Liver (tissue), 9 donors: ENCODE data around the gene RIC1. TPM values are rescaled to one million over a fixed set of nuclear protein-coding genes. Genes with fewer than 3 reads are reported as not detected.

Experiments
- DNase-seq: peaks from one replicate; pipeline ENCODE4 v3.0.0-alpha.2; 2017; ENCODE audit warnings: low spot score
- H3K27ac ChIP-seq, 2 donors: one replicate each; pipeline ENCODE4 v1.7.0; 2013; ENCODE audit warnings: inconsistent platforms in 2 of 2, low read length in 2 of 2, control low read depth in 1 of 2, low read depth in 1 of 2, mild to moderate bottlenecking in 1 of 2
- H3K27me3 ChIP-seq, 4 donors: one replicate each; pipeline versions ENCODE4 v1.6.1 to v1.7.0; 2013; ENCODE audit warnings: low read length in 3 of 4, inconsistent platforms in 1 of 4, mild to moderate bottlenecking in 1 of 4, moderate library complexity in 1 of 4; ENCODE audit not compliant: control insufficient read depth in 4 of 4, insufficient read depth in 4 of 4
- H3K36me3 ChIP-seq, 4 donors: one replicate each; pipeline versions ENCODE4 v1.6.1 to v1.7.0; 2013; ENCODE audit warnings: low read length in 3 of 4, mild to moderate bottlenecking in 3 of 4, low read depth in 1 of 4, moderate library complexity in 1 of 4; ENCODE audit not compliant: control insufficient read depth in 4 of 4, insufficient read depth in 3 of 4
- H3K4me1 ChIP-seq, 4 donors: one replicate each; pipeline versions ENCODE4 v1.6.1 to v1.7.0; 2013; ENCODE audit warnings: low read length in 3 of 4, mild to moderate bottlenecking in 3 of 4, moderate library complexity in 1 of 4; ENCODE audit not compliant: control insufficient read depth in 4 of 4, insufficient read depth in 4 of 4
- H3K4me3 ChIP-seq, 3 donors: one replicate each; pipeline versions ENCODE4 v1.6.1 to v1.7.0; 2013; ENCODE audit warnings: low read length in 3 of 3, control low read depth in 1 of 3, low read depth in 1 of 3, mild to moderate bottlenecking in 1 of 3
- H3K9ac ChIP-seq, 2 donors: one replicate each; pipeline ENCODE4 v1.7.0; 2013; ENCODE audit warnings: low read length in 2 of 2, mild to moderate bottlenecking in 2 of 2, moderate library complexity in 2 of 2, control low read depth in 1 of 2, low read depth in 1 of 2
- H3K9me3 ChIP-seq, 4 donors: one replicate each; pipeline versions ENCODE4 v1.6.1 to v1.7.0; 2013; ENCODE audit warnings: low read length in 3 of 4; ENCODE audit not compliant: control insufficient read depth in 4 of 4
- CTCF ChIP-seq: fragments of 150-350 bp; IDR thresholded peaks from 2 replicates; pipeline ENCODE4 v1.5.1; 2017; ENCODE audit warnings: improper control_type of control experiment, low read depth, low read length; ENCODE audit not compliant: missing input control
- EGR1 ChIP-seq, 2 donors: IDR thresholded peaks; 2 replicates each; pipeline ENCODE4 v1.6.1; 2016 to 2018; ENCODE audit warnings: antibody characterized with exemption in 2 of 2, low read depth in 2 of 2
- FOXA1 ChIP-seq: IDR thresholded peaks from 2 replicates; pipeline ENCODE4 v1.6.1; 2016; ENCODE audit warnings: antibody characterized with exemption
- FOXA2 ChIP-seq: IDR thresholded peaks from 2 replicates; pipeline ENCODE4 v1.6.1; 2016; ENCODE audit warnings: antibody characterized with exemption
- GABPA ChIP-seq, 2 donors: IDR thresholded peaks in 1 of 2; conservative IDR thresholded peaks in 1 of 2; 2 replicates each; pipeline ENCODE4 v1.6.1; 2016; ENCODE audit warnings: antibody characterized with exemption in 2 of 2, mild to moderate bottlenecking in 1 of 2, moderate library complexity in 1 of 2
- HNF4A ChIP-seq, 2 donors: conservative IDR thresholded peaks; 2 replicates each; pipeline ENCODE4 v1.6.1; 2016; ENCODE audit warnings: antibody characterized with exemption in 2 of 2, mild to moderate bottlenecking in 2 of 2
- HNF4G ChIP-seq: IDR thresholded peaks from 2 replicates; pipeline ENCODE4 v1.6.1; 2016; ENCODE audit warnings: antibody characterized with exemption
- JUND ChIP-seq, 2 donors: IDR thresholded peaks; 2 replicates each; pipeline ENCODE4 v1.6.1; 2016; ENCODE audit warnings: antibody characterized with exemption in 2 of 2
- NR2F2 ChIP-seq: IDR thresholded peaks from 2 replicates; pipeline ENCODE4 v1.6.1; 2016; ENCODE audit warnings: antibody characterized with exemption
- RAD21 ChIP-seq, 2 donors: IDR thresholded peaks; 2 replicates each; pipeline ENCODE4 v1.6.1; 2016; ENCODE audit warnings: antibody characterized with exemption in 2 of 2, mild to moderate bottlenecking in 2 of 2
- RXRA ChIP-seq, 2 donors: IDR thresholded peaks; 2 replicates each; pipeline ENCODE4 v1.6.1; 2017 to 2018; ENCODE audit warnings: antibody characterized with exemption in 2 of 2, mild to moderate bottlenecking in 1 of 2
- SP1 ChIP-seq: IDR thresholded peaks from 2 replicates; pipeline ENCODE4 v1.6.1; 2018; ENCODE audit warnings: antibody characterized with exemption, mild to moderate bottlenecking
- TAF1 ChIP-seq: conservative IDR thresholded peaks from 2 replicates; pipeline ENCODE4 v1.6.1; 2016; ENCODE audit warnings: antibody characterized with exemption, mild to moderate bottlenecking
- YY1 ChIP-seq: IDR thresholded peaks from 2 replicates; pipeline ENCODE4 v1.6.1; 2016; ENCODE audit warnings: antibody characterized with exemption, mild to moderate bottlenecking
- ZBTB33 ChIP-seq: IDR thresholded peaks from 2 replicates; pipeline ENCODE4 v1.6.1; 2016; ENCODE audit warnings: antibody characterized with exemption
- WGBS: extraction: QIAGEN DNeasy Blood & Tissue Kit; methylation state at CpG from one replicate; pipeline ENCODE4 v1.1.7; 2013; 5-methylcytosine and 5-hydroxymethylcytosine counted together
- polyA plus RNA-seq, 2 donors: library from polyadenylated mRNA; stranded (reverse) in 1 of 2; unstranded in 1 of 2; fragments of 200-250 nt in 1 of 2; fragments of >200 nt in 1 of 2; fragmentation: Nextera tagmentation in 1 of 2; extraction: Ambion mirVana in 1 of 2; gene quantifications; one replicate each; pipeline versions ENCODE4 v1.2.1 to v1.2.3, GENCODE V29; 2013 to 2015
- total RNA-seq, 2 donors: library from RNA; depleted of rRNA; stranded (reverse); fragments of >200 nt; gene quantifications; one replicate each; pipeline ENCODE4 v1.2.3, GENCODE V29; 2014
- TF ChIP-seq, protein P1 (sequence below): IDR thresholded peaks from 2 replicates; pipeline ENCODE4 v1.6.1; 2016; ENCODE audit warnings: antibody characterized with exemption, mild to moderate bottlenecking
- TF ChIP-seq, protein P2 (sequence below): IDR thresholded peaks from 2 replicates; pipeline ENCODE4 v1.6.1; 2016; ENCODE audit warnings: antibody characterized with exemption
- TF ChIP-seq, protein P3 (sequence below): IDR thresholded peaks from 2 replicates; pipeline ENCODE4 v1.6.1; 2016; ENCODE audit warnings: antibody characterized with exemption
- donor health status: healthy.
- donor health status: healthy.
- donor health status: healthy.
- donor health status: healthy.
- donor health status: healthy.

Gene RIC1
- total and polyA plus RNA-seq, 4 donors, result 4.1 to 25.8 (median 9.8) TPM

GRCh38 chr9:5614985-5615384, 13.9 kb upstream of the RIC1 start:
- H3K9me3 ChIP-seq, result no peaks in the 10 kb centered on the region
- no peak for DNase-seq
- H3K27ac ChIP-seq, result no peak overlapping the region
- no peaks in the 10 kb centered on the region for H3K27me3 ChIP-seq
- TF ChIP-seq NR2F2 (no peak), HNF4A (conservative IDR thresholded peaks at IDR 0.05) (no peak), ZBTB33 (no peak), HNF4G (no peak), RAD21 (IDR thresholded peaks at IDR 0.05) (no peak), EGR1 (IDR thresholded peaks at IDR 0.05; ENCODE audit: low read depth in 2 of 2) (no peak), FOXA1 (no peak), YY1 (no peak), RXRA (IDR thresholded peaks at IDR 0.05) (no peak), SP1 (no peak), GABPA (IDR thresholded peaks at IDR 0.05 in 1 of 2, conservative IDR thresholded peaks at IDR 0.05 in 1 of 2) (no peak), CTCF (no peak), FOXA2 (no peak), JUND (IDR thresholded peaks at IDR 0.05) (no peak), TAF1 (no peak)
- TF ChIP-seq, protein P1, sequence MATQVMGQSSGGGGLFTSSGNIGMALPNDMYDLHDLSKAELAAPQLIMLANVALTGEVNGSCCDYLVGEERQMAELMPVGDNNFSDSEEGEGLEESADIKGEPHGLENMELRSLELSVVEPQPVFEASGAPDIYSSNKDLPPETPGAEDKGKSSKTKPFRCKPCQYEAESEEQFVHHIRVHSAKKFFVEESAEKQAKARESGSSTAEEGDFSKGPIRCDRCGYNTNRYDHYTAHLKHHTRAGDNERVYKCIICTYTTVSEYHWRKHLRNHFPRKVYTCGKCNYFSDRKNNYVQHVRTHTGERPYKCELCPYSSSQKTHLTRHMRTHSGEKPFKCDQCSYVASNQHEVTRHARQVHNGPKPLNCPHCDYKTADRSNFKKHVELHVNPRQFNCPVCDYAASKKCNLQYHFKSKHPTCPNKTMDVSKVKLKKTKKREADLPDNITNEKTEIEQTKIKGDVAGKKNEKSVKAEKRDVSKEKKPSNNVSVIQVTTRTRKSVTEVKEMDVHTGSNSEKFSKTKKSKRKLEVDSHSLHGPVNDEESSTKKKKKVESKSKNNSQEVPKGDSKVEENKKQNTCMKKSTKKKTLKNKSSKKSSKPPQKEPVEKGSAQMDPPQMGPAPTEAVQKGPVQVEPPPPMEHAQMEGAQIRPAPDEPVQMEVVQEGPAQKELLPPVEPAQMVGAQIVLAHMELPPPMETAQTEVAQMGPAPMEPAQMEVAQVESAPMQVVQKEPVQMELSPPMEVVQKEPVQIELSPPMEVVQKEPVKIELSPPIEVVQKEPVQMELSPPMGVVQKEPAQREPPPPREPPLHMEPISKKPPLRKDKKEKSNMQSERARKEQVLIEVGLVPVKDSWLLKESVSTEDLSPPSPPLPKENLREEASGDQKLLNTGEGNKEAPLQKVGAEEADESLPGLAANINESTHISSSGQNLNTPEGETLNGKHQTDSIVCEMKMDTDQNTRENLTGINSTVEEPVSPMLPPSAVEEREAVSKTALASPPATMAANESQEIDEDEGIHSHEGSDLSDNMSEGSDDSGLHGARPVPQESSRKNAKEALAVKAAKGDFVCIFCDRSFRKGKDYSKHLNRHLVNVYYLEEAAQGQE, result no peak
- TF ChIP-seq, protein P2, sequence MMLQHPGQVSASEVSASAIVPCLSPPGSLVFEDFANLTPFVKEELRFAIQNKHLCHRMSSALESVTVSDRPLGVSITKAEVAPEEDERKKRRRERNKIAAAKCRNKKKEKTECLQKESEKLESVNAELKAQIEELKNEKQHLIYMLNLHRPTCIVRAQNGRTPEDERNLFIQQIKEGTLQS, result no peak
- TF ChIP-seq, protein P3, sequence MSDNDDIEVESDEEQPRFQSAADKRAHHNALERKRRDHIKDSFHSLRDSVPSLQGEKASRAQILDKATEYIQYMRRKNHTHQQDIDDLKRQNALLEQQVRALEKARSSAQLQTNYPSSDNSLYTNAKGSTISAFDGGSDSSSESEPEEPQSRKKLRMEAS, result no peak
- no peak overlapping the region for H3K4me3 ChIP-seq
- H3K9ac ChIP-seq, result no peak overlapping the region
- no peaks in the 10 kb centered on the region for H3K4me1 ChIP-seq
- H3K36me3 ChIP-seq, result no peaks in the 10 kb centered on the region
- 89% methylated on average over 3 of the region's 3 CpGs for WGBS

DNA sequence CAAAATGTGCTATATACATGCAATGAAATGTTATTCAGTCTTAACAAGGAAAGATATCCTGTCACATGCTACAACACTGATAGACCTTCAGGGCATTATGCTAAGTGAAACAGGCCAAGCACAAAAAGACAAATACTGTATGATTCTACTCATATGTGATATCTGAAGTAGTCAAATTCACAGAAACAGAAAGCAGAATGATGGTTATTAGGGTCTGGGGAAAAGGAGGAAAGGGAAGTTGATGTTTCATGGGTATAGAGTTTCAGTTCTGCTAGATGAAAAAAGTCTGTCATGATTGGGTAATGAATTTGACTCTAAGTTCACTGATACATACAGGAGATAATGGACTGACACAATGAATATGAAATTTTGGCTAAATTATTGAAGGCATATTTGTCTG, 11.2 kb upstream of the RIC1 start:
- H3K27ac ChIP-seq, result no peak overlapping the region
- no peaks in the 10 kb centered on the region for H3K4me1 ChIP-seq
- no peak overlapping the region for H3K9ac ChIP-seq
- H3K4me3 ChIP-seq, result no peak overlapping the region
- no peaks in the 10 kb centered on the region for H3K9me3 ChIP-seq
- H3K36me3 ChIP-seq, result no peaks in the 10 kb centered on the region
- no peaks in the 10 kb centered on the region for H3K27me3 ChIP-seq
- DNase-seq, result no peak
- TF ChIP-seq EGR1 (IDR thresholded peaks at IDR 0.05; ENCODE audit: low read depth in 2 of 2), result no peak
- no peak for TF ChIP-seq RAD21 (IDR thresholded peaks at IDR 0.05)
- TF ChIP-seq, protein P2, result no peak
- no peak for TF ChIP-seq HNF4A (conservative IDR thresholded peaks at IDR 0.05)
- no peak for TF ChIP-seq TAF1
- no peak for TF ChIP-seq JUND (IDR thresholded peaks at IDR 0.05)
- TF ChIP-seq SP1, result no peak
- TF ChIP-seq NR2F2, result no peak
- TF ChIP-seq CTCF, result no peak
- TF ChIP-seq HNF4G, result no peak
- no peak for TF ChIP-seq YY1
- TF ChIP-seq, protein P1, result no peak
- no peak for TF ChIP-seq FOXA2
